ENCODE data around the gene TSPEAR.

TSPEAR gene

GRCh38 chr21:44734026-44734745, 22.8 kb upstream of the TSPEAR start:
- TF ChIP-seq, protein P1, sequence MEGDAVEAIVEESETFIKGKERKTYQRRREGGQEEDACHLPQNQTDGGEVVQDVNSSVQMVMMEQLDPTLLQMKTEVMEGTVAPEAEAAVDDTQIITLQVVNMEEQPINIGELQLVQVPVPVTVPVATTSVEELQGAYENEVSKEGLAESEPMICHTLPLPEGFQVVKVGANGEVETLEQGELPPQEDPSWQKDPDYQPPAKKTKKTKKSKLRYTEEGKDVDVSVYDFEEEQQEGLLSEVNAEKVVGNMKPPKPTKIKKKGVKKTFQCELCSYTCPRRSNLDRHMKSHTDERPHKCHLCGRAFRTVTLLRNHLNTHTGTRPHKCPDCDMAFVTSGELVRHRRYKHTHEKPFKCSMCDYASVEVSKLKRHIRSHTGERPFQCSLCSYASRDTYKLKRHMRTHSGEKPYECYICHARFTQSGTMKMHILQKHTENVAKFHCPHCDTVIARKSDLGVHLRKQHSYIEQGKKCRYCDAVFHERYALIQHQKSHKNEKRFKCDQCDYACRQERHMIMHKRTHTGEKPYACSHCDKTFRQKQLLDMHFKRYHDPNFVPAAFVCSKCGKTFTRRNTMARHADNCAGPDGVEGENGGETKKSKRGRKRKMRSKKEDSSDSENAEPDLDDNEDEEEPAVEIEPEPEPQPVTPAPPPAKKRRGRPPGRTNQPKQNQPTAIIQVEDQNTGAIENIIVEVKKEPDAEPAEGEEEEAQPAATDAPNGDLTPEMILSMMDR (IDR thresholded peaks at IDR 0.05; ENCODE audit: low read depth, low read length): no peak
- H3K4me3 ChIP-seq (ENCODE audit: low read depth, low read length): no peak overlapping the region

DNA sequence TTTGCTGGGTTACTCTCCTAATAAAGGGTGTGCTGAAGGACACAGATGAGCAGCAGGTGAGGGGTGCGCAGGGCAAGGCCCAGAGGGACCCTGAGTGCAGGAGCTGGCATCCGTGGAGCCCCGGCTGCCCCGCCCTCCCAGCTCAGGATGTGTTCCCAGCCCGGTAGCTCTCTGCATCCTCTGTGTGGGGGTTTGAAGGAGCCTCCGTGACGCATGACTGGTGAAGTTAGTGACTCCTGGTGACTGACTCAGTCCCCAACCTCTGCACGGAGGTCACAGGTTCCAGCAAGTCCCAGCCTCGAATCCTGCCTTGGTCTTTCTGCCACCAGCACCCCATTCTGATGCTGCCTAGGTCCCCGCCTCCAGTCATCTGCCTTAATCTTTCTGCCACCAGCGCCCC, 21.6 kb upstream of the TSPEAR start:
- H3K4me3 ChIP-seq (ENCODE audit: low read depth, low read length): no peak overlapping the region
- TF ChIP-seq, protein P1 (IDR thresholded peaks at IDR 0.05; ENCODE audit: low read depth, low read length): no peak

DNA sequence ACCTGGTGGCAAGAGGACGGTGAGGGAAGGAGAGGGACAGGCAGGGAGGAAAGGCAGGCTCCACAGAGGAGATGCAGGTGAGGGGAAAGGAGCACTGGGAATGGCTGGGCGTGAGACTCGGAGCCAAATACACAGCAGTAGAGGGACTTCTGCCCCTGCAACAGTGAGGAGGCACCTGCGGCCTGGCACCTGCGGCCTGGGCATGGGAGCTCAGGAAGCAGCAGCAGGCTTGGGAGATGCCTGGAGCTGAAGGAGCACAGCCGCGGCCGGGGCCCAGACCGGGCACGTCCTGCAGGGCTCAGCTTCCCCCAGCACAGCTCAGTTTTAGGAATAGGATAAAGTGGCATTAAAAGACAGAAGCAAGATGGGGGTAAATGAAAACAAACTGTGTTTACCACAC, 20.9 kb upstream of the TSPEAR start:
- H3K4me3 ChIP-seq (ENCODE audit: low read depth, low read length): no peak overlapping the region
- TF ChIP-seq, protein P1 (IDR thresholded peaks at IDR 0.05; ENCODE audit: low read depth, low read length): no peak

DNA sequence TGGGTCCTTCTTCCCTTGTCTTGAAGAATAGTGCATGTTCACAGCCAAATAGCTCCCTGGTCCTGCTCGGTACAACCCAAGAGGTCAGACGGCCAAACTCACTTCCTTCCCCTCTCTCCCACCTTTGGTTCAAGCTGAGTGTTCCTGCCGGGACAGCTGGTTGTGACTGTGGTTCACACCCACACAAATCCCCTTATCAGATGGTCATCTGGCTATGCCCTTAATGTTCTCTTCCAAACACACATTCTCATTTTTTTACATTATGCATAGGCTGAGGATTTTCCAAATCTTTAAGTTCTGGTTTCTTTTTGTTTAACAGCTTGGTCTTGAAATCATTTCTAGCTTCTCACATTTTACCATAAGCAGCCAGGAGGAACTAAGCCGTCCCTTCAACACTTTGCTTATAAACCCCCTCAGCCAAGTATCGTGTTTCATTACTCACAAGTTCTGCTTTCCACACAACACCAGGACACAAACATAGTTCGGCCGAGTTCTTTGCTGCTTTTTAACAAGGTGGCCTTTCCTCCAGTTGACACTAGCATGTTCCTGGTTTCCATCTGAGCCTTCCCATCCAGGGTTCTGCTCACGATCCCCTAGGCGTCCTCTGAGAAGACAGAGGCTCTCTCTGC, 19.7 kb upstream of the TSPEAR start:
- H3K4me3 ChIP-seq (ENCODE audit: low read depth, low read length): no peak overlapping the region
- TF ChIP-seq, protein P1 (IDR thresholded peaks at IDR 0.05; ENCODE audit: low read depth, low read length): no peak

GRCh38 chr21:44730028-44730395, 18.6 kb upstream of the TSPEAR start:
- H3K4me3 ChIP-seq (ENCODE audit: low read depth, low read length): no peak overlapping the region
- TF ChIP-seq, protein P1 (IDR thresholded peaks at IDR 0.05; ENCODE audit: low read depth, low read length): no peak

- H3K4me3 ChIP-seq (ENCODE audit: low read depth, low read length): no peak overlapping the region
- TF ChIP-seq, protein P1 (IDR thresholded peaks at IDR 0.05; ENCODE audit: low read depth, low read length): no peak
Observed at GRCh38 chr21:44729336-44730027, 18.1 kb upstream of the TSPEAR start.

GRCh38 chr21:44728716-44729115, 17.3 kb upstream of the TSPEAR start:
- H3K4me3 ChIP-seq (ENCODE audit: low read depth, low read length): no peak overlapping the region
- TF ChIP-seq, protein P1 (IDR thresholded peaks at IDR 0.05; ENCODE audit: low read depth, low read length): no peak

Measured in WI38 (cell line).